Measurements from ENCODE around the gene SMIM9.
A peak's percentile ranks its signal among the peaks of the same experiment; 100 is the strongest.

Gene SMIM9

DNA sequence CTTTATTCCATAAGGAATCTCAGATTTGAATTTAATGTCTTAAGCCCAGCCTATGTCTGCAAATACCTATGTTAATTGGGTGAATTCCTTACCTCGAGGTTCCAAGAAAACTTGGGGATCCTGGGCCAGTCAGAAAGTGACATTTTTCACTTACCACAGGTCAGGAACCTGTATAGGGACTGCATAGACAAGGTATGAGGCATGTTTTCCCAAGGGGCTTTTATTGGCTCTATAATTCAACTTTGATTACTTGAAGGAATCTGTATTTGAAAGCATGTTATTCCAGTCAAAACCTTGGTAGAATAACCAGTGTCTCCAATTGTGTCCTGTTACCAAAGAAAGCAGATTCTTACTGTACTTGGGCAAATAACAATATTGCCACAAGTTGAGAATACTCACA lies 20.7 kb downstream of the SMIM9 start:
- no peak for DNase-seq

DNA sequence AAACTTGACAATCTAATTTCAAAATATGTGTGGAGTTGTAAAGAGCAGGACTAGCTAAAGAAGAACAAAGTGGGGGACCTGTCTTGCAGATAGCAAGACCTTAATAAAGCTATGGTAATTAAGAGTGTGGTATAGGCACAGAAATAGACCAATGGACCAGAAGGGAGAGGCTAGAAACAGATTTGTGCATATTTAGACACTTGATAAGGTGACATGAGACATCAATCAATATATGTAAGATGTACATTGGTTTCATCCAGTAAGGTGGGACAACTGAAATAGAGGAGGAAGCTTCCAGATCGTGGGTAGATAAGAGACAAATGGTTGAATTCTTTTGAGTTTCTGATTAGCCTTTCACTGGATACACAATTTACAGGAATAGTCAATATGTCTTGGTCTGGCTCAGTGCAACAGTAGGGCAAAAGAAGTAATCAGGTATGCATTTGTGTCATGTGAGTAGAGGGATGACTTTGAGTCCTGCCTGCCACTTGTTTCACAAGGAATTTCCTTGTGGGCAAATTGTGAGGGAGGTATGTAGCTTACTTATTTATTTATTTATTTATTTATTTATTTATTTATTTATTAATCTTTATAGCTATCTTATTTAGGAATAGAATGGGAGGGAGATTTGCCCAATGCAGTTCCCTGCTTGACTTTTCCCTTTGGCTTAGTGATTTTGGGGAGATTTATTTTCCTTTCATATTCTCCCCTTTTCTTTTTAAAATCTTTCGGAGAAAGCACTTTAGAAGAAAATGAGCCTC lies 21.9 kb downstream of the SMIM9 start:
- DNase-seq, result no peak

DNA sequence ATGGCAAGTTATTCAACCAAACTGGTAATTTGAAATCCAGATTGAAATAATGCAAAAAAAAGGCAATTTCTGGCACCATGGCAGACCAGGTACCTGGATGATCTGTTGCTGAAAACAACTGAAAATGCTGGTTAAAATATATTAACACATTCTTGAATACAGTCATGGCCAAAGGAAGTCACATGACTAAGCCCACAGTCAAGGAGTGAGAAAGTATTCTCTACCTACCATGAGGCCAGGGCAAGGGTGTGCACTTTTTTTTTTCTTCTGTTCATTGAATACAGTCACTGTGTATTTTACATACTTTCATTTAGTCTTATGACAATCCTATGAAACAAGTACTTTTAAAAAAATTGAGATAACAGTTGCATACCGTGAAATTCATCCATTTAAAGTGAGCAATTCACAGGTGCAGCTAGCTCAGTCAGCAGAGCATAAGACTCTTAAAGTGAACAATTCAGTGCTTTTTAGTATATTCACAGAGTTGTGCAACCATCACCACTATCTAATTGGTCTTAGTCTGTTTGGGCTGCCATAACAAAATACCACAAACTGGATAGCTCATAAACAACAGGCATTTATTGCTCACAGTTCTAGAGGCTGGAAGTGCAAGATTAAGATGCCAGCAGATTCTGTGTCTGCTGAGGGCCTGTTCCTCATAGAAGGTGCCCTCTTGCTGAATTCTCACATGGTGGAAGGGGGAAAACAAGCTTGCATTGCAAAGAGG lies 24.4 kb downstream of the SMIM9 start:
- no peak for DNase-seq

DNA sequence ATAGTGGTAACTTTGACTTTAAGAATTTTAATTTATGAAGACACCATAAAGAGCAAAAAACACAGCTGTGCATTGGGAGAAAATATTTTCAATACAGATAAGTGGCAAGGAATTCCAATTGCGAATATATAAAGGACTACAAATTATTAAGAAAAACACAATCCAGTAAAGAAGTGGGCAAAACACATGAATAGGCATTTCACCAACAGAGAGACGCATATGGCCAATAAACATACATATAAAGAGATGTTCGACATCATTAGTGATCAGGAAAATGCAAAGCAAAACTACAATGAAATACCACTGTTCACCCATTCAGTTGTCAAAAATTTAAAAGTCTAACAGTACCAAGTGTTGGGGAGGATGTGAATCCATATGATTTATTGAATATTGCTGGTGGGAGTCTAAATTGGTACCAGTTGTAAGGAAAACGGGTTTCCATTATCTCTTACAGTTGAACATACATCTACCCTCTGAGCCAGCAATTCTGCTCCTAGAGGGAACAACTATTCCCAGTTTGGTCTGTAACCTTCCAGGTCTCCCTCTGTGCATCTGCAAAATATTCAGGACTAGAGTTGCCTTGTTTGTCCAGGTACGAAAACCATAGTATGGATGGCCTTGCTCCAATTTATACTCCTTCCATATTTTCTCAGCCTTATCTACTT lies 27.5 kb downstream of the SMIM9 start:
- DNase-seq, result no peak

DNA sequence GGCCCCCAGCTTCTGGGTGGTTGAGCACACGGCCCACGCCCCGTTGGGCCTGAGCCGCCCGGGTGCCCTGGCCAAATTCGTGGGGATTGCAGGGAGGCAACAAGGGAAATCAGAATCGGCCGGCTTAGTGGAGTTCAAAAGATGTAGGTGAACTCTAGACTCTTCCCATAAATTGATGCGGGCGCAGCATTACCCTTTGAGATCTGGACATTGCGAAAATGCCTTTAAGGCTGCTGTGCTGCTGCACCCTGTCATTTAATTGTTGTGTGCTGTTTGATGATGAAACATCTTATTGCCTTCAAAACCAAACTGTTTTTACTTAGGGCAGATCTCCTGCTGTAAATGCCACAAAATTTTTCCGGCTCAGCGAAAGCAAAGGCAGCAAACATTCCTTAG lies 28.8 kb downstream of the SMIM9 start:
- no peak for DNase-seq

GRCh38 chrX:154804957-154805695 lies 29.3 kb downstream of the SMIM9 start, which contains the start of gene MPP1:
TSS of gene MPP1 (minus strand) at chrX:154805485. CDS start at chrX:154805373, 112 bp downstream.
- DNase-seq, result peak; percentile 75

GRCh38 chrX:154804261-154804956 lies 30.1 kb downstream of the SMIM9 start:
- DNase-seq, result no peak

DNA sequence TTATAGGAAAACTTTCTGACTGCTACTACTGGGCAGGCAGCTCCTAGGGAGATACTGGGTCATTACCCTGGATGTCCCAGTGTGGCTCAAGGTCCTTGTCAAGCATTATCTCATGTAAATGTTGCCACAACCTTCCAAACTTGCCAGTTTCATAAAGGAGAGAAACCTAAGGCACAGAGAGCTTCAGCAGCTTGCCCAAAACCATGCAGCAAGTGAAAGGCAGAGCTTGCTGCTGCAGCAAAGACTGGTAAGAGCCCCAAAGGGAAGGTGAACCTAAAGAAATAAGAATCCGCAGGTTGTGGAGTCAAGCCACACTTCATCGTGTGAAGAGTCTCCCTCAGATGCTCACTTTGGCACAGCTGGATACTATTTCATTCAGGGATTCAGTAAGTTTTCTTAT lies 31.5 kb downstream of the SMIM9 start:
- DNase-seq, result no peak

- DNase-seq, result no peak
Observed at GRCh38 chrX:154800478-154801210, 33.8 kb downstream of the SMIM9 start.

DNA sequence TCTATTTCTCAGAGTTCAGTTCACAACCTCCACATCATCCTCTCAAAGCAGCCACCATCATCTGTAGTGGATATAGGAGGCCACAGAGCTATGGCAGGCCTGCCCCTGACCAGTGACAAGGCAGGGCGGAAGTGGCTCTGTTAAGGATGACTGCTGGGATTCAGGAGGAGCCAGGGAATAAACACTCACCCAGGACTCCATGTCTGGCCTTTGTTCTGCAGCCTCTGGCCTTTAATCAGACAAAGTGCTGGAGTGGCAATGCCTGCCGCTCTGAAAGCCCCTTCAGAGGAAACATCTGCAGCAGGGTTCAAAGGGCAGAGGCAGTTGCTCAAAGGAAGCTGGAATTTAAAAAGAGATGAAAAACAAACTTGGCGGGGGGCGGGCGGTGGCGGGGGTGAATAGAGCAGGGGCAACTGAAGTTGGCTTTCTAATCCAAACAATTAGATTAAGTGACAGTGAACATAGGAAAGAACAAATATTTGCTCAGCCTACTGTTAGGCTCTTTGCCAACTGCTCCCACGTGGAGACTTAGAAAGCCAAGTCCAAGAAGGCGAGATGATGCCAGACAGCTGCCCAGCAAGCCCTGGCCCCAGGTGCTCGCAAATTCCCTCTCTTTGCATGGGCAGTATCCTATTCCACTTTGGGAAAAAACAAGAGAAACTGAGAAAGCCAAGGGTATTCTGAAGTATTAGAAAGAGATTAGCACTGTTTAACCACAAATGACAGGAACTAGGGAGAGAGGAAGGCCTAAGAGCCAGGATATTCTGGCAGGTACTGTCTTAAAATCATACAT lies 34.7 kb downstream of the SMIM9 start:
- no peak for DNase-seq

DNA sequence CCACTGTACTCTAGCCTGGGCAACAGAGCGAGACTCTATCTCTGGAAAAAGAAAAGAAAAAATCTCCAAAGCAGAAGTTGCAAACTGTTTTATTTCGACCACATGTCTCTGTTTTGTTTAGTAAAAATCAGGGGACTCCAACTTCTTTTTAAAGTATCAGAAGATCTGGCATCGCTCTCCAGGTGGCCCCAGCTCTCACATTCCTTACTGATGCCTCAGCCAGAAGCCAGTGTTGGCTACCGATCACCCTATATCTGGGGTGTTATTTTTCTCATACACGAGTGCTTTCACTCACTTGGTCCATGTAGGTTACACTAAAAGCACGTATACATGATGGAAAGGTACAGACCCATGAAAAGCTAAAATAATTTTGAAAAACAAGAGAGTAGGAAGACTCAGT lies 37.5 kb downstream of the SMIM9 start:
- no peak for DNase-seq

DNA sequence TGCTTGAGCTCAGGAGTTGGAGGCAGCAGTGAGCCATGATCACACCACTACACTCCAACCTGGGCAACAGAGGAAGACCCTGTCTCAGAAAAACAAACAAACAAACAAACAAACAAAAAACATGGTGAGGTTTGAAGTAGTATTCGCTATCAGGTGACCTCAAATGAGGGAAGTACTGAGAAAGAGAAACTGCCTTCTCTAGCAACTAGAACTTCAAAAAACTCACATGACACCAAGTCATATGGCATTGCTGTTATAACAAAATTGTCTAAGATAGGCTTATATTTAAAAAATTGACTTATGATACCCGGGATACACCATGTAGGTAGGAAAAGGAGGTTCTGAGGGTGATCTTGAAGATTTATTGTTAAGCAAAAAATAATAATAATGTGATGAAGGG lies 39.4 kb downstream of the SMIM9 start:
- DNase-seq, result no peak

GRCh38 chrX:154793084-154793795 lies 41.2 kb downstream of the SMIM9 start:
- DNase-seq, result no peak

GRCh38 chrX:154791939-154792338 lies 42.5 kb downstream of the SMIM9 start:
- DNase-seq, result no peak

GRCh38 chrX:154791467-154791866 lies 43.0 kb downstream of the SMIM9 start:
- no peak for DNase-seq

GRCh38 chrX:154785716-154786115 lies 48.7 kb downstream of the SMIM9 start:
- no peak for DNase-seq

- DNase-seq, result no peak
Observed at GRCh38 chrX:154784149-154784995, 50.1 kb downstream of the SMIM9 start.

- DNase-seq, result no peak
Observed at GRCh38 chrX:154780968-154781367, 53.5 kb downstream of the SMIM9 start.

GRCh38 chrX:154779261-154779660 lies 55.2 kb downstream of the SMIM9 start:
- DNase-seq, result no peak

Data from activated CD4-positive, alpha-beta T cell treated with anti-CD3 and anti-CD28 coated beads for 48 hours (primary cell).